Progenitor cell of endocrine pancreas (in vitro differentiated cells): ENCODE measurements around the gene VSIG4. TPM values are rescaled to one million over a fixed set of nuclear protein-coding genes. Genes with fewer than 3 reads are reported as not detected.

Source experiments
- DNase-seq: peaks from one replicate; pipeline ENCODE4 v3.0.0; 2021; ENCODE audit warnings: low spot score; ENCODE audit not compliant: unreplicated experiment
- H3K27ac Mint-ChIP-seq: 2 replicates; pipeline ENCODE4 v1.8.0; 2021; ENCODE audit warnings: mild to moderate bottlenecking, moderate library complexity, mixed read lengths
- H3K27me3 Mint-ChIP-seq: 2 replicates; pipeline ENCODE4 v1.8.0; 2021; ENCODE audit warnings: mixed read lengths
- H3K36me3 Mint-ChIP-seq: 2 replicates; pipeline ENCODE4 v1.8.0; 2022; ENCODE audit warnings: mixed read lengths; ENCODE audit not compliant: insufficient read depth
- H3K4me1 Mint-ChIP-seq: 2 replicates; pipeline ENCODE4 v1.8.0; 2021; ENCODE audit warnings: low read depth, mixed read lengths
- H3K4me3 Mint-ChIP-seq: 2 replicates; pipeline ENCODE4 v1.8.0; 2021; ENCODE audit warnings: low read depth, mild to moderate bottlenecking, moderate library complexity, mixed read lengths
- H3K9me3 Mint-ChIP-seq: 2 replicates; pipeline ENCODE4 v1.8.0; 2021; ENCODE audit warnings: low read depth, mixed read lengths
- total RNA-seq: library from RNA; stranded (reverse); gene quantifications from 2 replicates; pipeline ENCODE4 v1.2.1, GENCODE V29; 2021
- TF ChIP-seq, protein P1 (sequence below): fragments of 200-600 bp; sonication (generic); IDR thresholded peaks from one replicate; pipeline ENCODE4 v1.5.0; 2021; ENCODE audit warnings: antibody characterized with exemption, mild to moderate bottlenecking; ENCODE audit not compliant: unreplicated experiment

Gene VSIG4
- total RNA-seq, 1 donor from 2014 or later: not detected

DNA sequence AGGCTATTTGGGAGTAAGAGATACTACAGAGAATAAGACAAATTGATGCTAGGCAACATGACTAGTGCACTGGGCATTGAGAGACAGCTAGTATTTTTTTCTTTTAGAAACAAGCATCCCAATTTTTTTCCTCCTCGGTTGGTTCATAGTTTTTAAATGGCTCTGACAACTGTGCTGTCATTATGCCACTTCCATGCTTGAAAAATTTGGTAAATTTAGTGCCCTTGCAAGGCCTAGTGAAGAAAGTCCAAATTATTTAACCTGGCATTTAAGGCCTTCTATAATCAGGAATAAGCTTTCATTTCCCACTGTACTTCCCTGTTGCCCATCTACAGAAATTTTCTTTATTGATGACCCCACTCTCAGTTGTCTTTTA is 15.8 kb downstream of the VSIG4 start:
- Mint-ChIP-seq H3K27me3 (no peaks in the 10 kb centered on the region), H3K36me3 (no peaks in the 10 kb centered on the region), H3K4me1 (no peaks in the 10 kb centered on the region), H3K9me3 (peaks cover 30% of the 10 kb centered on the region), H3K4me3 (no peak overlapping the region), H3K27ac (no peak overlapping the region)
- DNase-seq: no peak
- TF ChIP-seq, protein P1, sequence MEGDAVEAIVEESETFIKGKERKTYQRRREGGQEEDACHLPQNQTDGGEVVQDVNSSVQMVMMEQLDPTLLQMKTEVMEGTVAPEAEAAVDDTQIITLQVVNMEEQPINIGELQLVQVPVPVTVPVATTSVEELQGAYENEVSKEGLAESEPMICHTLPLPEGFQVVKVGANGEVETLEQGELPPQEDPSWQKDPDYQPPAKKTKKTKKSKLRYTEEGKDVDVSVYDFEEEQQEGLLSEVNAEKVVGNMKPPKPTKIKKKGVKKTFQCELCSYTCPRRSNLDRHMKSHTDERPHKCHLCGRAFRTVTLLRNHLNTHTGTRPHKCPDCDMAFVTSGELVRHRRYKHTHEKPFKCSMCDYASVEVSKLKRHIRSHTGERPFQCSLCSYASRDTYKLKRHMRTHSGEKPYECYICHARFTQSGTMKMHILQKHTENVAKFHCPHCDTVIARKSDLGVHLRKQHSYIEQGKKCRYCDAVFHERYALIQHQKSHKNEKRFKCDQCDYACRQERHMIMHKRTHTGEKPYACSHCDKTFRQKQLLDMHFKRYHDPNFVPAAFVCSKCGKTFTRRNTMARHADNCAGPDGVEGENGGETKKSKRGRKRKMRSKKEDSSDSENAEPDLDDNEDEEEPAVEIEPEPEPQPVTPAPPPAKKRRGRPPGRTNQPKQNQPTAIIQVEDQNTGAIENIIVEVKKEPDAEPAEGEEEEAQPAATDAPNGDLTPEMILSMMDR: no peak

DNA sequence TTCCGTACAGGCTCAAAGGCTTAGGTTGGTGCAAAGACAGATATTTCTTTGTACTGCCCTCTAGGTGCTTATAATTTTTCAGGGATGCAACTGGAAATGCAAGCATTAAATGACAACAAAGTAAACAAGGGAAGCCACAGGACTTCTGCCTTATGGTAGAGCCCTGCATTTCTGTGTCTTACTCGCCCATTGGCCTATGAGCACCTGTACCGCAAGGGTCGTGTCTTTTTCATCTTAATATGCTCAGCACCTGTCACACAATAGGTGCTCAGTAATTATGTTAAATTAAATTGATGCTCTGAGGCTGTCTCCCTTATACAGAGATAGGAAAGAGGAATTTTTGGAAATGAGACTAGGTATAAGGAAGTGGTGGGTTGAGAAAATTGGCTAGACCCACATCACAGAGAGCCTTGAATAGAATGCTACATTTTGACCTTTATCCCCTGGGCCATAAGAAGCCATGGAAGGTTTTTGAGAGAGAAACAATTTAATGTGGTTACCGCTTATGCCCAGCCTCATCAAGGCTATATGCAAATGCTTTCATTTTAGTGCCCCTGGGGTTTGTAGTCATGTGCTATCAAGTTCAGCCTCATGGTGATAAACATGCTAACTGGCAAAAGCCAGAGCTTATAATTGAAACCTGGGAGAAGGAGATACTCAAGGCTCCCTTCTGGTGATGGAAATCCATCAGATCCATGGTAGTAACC is 16.3 kb downstream of the VSIG4 start:
- no peak for DNase-seq
- TF ChIP-seq, protein P1: no peak
- Mint-ChIP-seq H3K27ac (no peak overlapping the region), H3K27me3 (no peaks in the 10 kb centered on the region), H3K4me3 (no peak overlapping the region), H3K4me1 (no peaks in the 10 kb centered on the region), H3K36me3 (no peaks in the 10 kb centered on the region), H3K9me3 (peaks cover 35% of the 10 kb centered on the region)

DNA sequence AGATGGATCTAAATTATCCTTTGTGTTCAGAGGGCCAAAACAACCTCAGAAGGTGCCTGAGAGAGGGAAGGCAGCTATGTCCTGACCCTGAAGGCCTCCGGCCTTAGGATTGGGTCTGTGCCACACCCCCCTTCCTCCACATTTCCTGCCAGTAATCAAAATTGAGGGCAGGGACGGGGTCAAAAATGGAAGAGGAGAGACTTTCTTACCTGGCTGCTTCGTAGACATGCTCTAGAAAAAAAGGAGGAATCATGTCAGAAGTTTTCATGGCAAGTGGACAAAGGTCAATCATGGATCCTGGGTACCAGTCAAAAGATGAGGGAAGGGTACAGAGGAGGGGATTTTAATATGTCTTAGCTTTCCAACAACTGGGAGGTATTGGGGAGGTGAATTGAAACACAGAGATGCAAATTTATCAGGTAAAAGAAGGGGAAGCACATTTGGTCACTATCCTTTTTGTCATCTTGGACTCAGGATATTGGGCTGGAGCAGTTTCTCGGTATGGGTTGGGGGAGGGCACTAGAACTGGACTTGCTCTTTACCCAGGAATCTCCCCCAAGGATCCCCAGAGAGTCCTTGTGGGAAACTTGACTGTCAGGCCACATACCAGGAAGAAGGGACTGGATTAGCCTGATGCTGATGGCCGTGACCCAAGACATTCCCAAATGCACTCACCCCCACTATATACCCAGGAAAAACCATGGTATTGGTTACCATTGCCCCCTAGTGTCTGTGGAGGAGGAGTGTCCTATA is 17.1 kb downstream of the VSIG4 start:
- TF ChIP-seq, protein P1: no peak
- no peak for DNase-seq
- peaks cover 35% of the 10 kb centered on the region for H3K9me3 Mint-ChIP-seq
- no peaks in the 10 kb centered on the region for H3K36me3 Mint-ChIP-seq
- H3K4me1 Mint-ChIP-seq: no peaks in the 10 kb centered on the region
- no peaks in the 10 kb centered on the region for H3K27me3 Mint-ChIP-seq
- no peak overlapping the region for H3K27ac Mint-ChIP-seq
- H3K4me3 Mint-ChIP-seq: no peak overlapping the region

DNA sequence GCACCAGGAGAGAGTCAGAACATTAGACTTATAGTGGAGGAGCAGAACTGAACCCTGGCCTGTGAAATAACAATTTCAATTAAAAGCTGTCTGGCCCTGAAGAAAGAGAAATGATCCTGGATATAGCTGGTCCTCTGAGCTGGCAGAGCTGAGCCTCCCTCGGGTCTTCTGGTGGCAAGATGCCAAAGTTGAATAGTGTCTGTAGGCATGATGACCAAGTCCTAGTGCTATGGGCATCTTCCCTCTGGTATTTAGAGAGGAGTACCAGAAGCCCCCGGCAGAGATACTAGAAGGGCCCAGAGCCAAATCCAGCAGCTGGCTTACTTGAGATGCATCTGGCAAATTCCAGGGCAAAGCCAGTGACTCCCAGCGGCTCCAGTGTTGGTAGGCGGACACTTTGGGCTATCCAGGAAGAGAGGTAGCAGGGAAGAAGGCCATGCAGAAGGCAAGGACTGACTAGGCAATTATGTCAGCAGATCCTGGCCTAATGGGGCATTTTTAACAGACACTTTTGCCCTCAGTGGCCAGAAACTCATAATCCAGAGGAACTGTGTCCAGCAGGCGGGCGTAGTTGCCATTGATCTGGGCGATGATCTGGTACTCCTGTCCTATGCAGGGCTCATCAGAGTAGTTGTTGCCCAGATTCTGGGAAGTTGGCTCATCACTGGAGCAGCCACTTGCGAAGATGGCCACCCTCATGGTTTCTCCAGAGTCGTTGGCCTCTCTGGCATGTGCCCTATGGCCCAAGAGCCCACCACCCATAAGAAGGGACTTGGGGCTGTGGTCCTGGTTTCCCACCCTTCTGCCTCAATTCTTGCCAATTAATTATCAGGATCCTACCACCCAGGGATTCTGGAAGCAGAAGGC is 17.9 kb downstream of the VSIG4 start:
- TF ChIP-seq, protein P1: no peak
- Mint-ChIP-seq H3K27ac (no peak overlapping the region), H3K9me3 (peaks cover 38% of the 10 kb centered on the region), H3K27me3 (no peaks in the 10 kb centered on the region), H3K4me3 (no peak overlapping the region), H3K4me1 (peaks cover 4% of the 10 kb centered on the region), H3K36me3 (no peaks in the 10 kb centered on the region)
- no peak for DNase-seq

DNA sequence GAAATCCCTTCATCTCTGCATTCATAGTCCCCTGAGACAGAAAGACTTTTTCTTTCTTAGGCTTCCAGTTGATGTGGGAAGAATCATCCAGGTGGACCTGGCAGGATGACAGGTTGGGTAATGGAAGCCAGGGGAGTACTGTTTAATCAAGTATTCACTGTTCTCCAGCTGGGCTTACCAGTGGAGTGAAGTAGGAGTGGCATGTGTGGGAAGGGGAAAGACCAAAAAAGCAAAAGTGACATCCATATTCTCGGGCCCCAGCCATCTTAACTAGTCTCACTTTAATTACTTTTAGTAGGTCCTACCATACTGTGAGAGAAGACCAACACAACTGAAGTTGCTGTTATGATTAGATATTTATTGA is 18.5 kb downstream of the VSIG4 start:
- no peak for DNase-seq
- Mint-ChIP-seq H3K27ac (no peak overlapping the region), H3K4me1 (peaks cover 4% of the 10 kb centered on the region), H3K9me3 (peaks cover 40% of the 10 kb centered on the region), H3K27me3 (no peaks in the 10 kb centered on the region), H3K4me3 (no peak overlapping the region), H3K36me3 (no peaks in the 10 kb centered on the region)
- TF ChIP-seq, protein P1: no peak
